Measurements from ENCODE around the gene HES5.

HES5 gene

GRCh38 chr1:2548068-2548589 is 18.1 kb upstream of the HES5 start:
- peak overlapping the region; percentile 81 to 85 for H3K4me3 ChIP-seq (ENCODE audit: low read depth in 1 of 2, low read length in 1 of 2)
- H3K4me1 ChIP-seq (ENCODE audit: control insufficient read depth in 1 of 2, insufficient read depth in 1 of 2, low read depth in 1 of 2, low read length in 1 of 2) = peaks cover 33 to 46% of the 10 kb centered on the region in 2 experiments
- peak overlapping the region; percentile 100 for H3K27ac ChIP-seq
- H3K9me3 ChIP-seq = no peaks in the 10 kb centered on the region
- peaks cover 24% of the 10 kb centered on the region for H3K27me3 ChIP-seq
- H3K36me3 ChIP-seq = no peaks in the 10 kb centered on the region
- peak; percentile 94 for TF ChIP-seq CTCF (IDR thresholded peaks at IDR 0.05)

GRCh38 chr1:2547210-2548067 is 17.4 kb upstream of the HES5 start:
- Histone ChIP-seq H3K27ac (peak overlapping the region; percentile 100), H3K4me3 (ENCODE audit: low read depth in 1 of 2, low read length in 1 of 2) (peak overlapping the region; percentile 81 to 85), H3K36me3 (no peaks in the 10 kb centered on the region)

GRCh38 chr1:2546515-2547209 is 16.6 kb upstream of the HES5 start:
- peaks cover 33 to 46% of the 10 kb centered on the region in 2 experiments for H3K4me1 ChIP-seq (ENCODE audit: control insufficient read depth in 1 of 2, insufficient read depth in 1 of 2, low read depth in 1 of 2, low read length in 1 of 2)

More at GRCh38 chr1:2547210-2548067, 17.4 kb upstream of the HES5 start:
- H3K4me1 ChIP-seq (ENCODE audit: control insufficient read depth in 1 of 2, insufficient read depth in 1 of 2, low read depth in 1 of 2, low read length in 1 of 2) = peaks cover 33 to 46% of the 10 kb centered on the region in 2 experiments
- peaks cover 31% of the 10 kb centered on the region for H3K27me3 ChIP-seq
- H3K9me3 ChIP-seq = no peaks in the 10 kb centered on the region
- TF ChIP-seq CTCF (IDR thresholded peaks at IDR 0.05) = no peak

GRCh38 chr1:2545754-2546514 is 15.9 kb upstream of the HES5 start:
- H3K4me1 ChIP-seq (ENCODE audit: control insufficient read depth in 1 of 2, insufficient read depth in 1 of 2, low read depth in 1 of 2, low read length in 1 of 2) = peaks cover 33 to 46% of the 10 kb centered on the region in 2 experiments
- peak overlapping the region; percentile 100 for H3K27ac ChIP-seq
- no peaks in the 10 kb centered on the region for H3K36me3 ChIP-seq
- no peak for TF ChIP-seq CTCF (IDR thresholded peaks at IDR 0.05)
- peak overlapping the region; percentile 81 to 85 for H3K4me3 ChIP-seq (ENCODE audit: low read depth in 1 of 2, low read length in 1 of 2)
- H3K27me3 ChIP-seq = peaks cover 46% of the 10 kb centered on the region
- H3K9me3 ChIP-seq = no peaks in the 10 kb centered on the region

More at GRCh38 chr1:2546515-2547209, 16.6 kb upstream of the HES5 start:
- H3K9me3 ChIP-seq = no peaks in the 10 kb centered on the region
- peak overlapping the region; percentile 81 to 85 for H3K4me3 ChIP-seq (ENCODE audit: low read depth in 1 of 2, low read length in 1 of 2)
- TF ChIP-seq CTCF (IDR thresholded peaks at IDR 0.05) = peak; percentile 70
- peaks cover 39% of the 10 kb centered on the region for H3K27me3 ChIP-seq
- H3K27ac ChIP-seq = peak overlapping the region; percentile 100
- no peaks in the 10 kb centered on the region for H3K36me3 ChIP-seq

Measured in neutrophil (primary cell).